ENCODE results near the gene DDX10. TPM values are rescaled to one million over a fixed set of nuclear protein-coding genes. Genes with fewer than 3 reads are reported as not detected.

The DDX10 gene
- polyA plus RNA-seq, 1 of the 3 experiments (the other 2 are of a cell fraction): 35.8 TPM

DNA sequence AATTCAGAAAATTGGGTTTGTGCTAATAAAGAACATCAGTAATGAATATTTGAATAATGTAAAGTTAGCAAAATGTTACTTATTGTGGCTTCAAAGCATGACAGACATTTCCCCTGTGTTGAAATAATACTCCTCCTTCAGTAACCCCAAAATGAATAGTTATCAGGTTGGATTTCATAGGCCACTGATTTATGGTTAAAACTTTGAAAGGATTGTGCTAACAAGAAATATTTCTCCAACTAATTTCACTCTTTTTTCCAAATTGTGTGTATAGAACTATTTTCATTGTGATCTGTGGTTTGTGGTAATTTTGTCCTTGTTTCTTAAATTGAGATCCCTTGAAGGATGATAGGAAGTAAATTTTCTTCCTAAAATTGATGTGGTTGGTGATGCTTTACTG is 7.9 kb downstream of the DDX10 start (continued):
- TF ChIP-seq, protein P1, sequence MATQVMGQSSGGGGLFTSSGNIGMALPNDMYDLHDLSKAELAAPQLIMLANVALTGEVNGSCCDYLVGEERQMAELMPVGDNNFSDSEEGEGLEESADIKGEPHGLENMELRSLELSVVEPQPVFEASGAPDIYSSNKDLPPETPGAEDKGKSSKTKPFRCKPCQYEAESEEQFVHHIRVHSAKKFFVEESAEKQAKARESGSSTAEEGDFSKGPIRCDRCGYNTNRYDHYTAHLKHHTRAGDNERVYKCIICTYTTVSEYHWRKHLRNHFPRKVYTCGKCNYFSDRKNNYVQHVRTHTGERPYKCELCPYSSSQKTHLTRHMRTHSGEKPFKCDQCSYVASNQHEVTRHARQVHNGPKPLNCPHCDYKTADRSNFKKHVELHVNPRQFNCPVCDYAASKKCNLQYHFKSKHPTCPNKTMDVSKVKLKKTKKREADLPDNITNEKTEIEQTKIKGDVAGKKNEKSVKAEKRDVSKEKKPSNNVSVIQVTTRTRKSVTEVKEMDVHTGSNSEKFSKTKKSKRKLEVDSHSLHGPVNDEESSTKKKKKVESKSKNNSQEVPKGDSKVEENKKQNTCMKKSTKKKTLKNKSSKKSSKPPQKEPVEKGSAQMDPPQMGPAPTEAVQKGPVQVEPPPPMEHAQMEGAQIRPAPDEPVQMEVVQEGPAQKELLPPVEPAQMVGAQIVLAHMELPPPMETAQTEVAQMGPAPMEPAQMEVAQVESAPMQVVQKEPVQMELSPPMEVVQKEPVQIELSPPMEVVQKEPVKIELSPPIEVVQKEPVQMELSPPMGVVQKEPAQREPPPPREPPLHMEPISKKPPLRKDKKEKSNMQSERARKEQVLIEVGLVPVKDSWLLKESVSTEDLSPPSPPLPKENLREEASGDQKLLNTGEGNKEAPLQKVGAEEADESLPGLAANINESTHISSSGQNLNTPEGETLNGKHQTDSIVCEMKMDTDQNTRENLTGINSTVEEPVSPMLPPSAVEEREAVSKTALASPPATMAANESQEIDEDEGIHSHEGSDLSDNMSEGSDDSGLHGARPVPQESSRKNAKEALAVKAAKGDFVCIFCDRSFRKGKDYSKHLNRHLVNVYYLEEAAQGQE (IDR thresholded peaks at IDR 0.05; ENCODE audit: low read depth, low read length): no peak
- TF ChIP-seq RAD21 (IDR thresholded peaks at IDR 0.05; ENCODE audit: low read length) (no peak), POLR2AphosphoS5 (IDR thresholded peaks at IDR 0.05; ENCODE audit: low read depth, low read length) (no peak), GABPA (IDR thresholded peaks at IDR 0.05; ENCODE audit: low read depth) (no peak), TAF1 (IDR thresholded peaks at IDR 0.05; ENCODE audit: borderline replicate concordance, low read depth, low read length) (no peak), GATA2 (CRISPR knock-in tag; IDR thresholded peaks at IDR 0.05) (no peak), SIN3A (IDR thresholded peaks at IDR 0.05; ENCODE audit: borderline replicate concordance, low read depth, low read length) (no peak)

DNA sequence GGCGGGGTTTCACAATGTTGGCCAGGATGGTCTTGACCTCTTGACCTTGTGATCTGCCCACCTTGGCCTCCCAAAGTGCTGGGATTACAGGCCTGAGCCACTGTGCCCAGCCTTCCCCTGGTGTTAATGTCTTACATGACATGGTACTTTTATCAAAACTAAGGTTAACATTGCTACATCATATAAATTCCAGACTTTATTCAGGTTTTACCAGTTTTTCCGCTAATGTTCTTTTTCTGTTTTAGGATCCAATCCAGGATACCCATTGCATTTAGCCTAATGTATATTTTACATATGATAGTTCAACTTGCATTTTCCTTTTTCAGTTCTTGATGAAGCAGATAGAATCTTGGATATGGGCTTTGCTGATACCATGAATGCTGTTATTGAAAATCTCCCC is 14.2 kb downstream of the DDX10 start:
- H2AFZ ChIP-seq (ENCODE audit: low read depth): no peak overlapping the region
- POLR2A ChIA-PET: no interaction called here
- H3F3A ChIP-seq (replicated peaks; ENCODE audit: insufficient read depth): peaks cover 15% of the 10 kb centered on the region
- no peak overlapping the region for H3K27ac ChIP-seq (ENCODE audit: low read depth in 2 of 2, low read length in 1 of 2)
- H3K9me3 ChIP-seq: no peaks in the 10 kb centered on the region
- no peak for DNase-seq
- no peaks in the 10 kb centered on the region for H4K20me1 ChIP-seq (ENCODE audit: insufficient read depth)
- CTCF ChIA-PET: interaction anchor here (0.6 to 2.3 kb wide), 2 partner anchors 19 to 94 kb away, joined by 3 to 9 read pairs; no protein-coding TSS in a partner anchor
- H3K4me1 ChIP-seq (ENCODE audit: control insufficient read depth in 1 of 2, insufficient read depth in 2 of 2, low read depth in 1 of 2, low read length in 1 of 2): peaks cover 0 to 15% of the 10 kb centered on the region in 2 experiments; a peak in 1 of 4 replicates
- H3K4me2 ChIP-seq: no peak overlapping the region
- H3K36me3 ChIP-seq (replicated peaks in 1 of 2; ENCODE audit: control insufficient read depth in 1 of 2, insufficient read depth in 2 of 2, low read length in 1 of 2): peaks cover 44 to 51% of the 10 kb centered on the region in 2 experiments
- H3K9me2 ChIP-seq: no peaks in the 10 kb centered on the region
- H3K79me2 ChIP-seq (ENCODE audit: insufficient read depth): peaks cover 32% of the 10 kb centered on the region; the same call in 1 of the 2 replicates
- TF ChIP-seq, protein P2, sequence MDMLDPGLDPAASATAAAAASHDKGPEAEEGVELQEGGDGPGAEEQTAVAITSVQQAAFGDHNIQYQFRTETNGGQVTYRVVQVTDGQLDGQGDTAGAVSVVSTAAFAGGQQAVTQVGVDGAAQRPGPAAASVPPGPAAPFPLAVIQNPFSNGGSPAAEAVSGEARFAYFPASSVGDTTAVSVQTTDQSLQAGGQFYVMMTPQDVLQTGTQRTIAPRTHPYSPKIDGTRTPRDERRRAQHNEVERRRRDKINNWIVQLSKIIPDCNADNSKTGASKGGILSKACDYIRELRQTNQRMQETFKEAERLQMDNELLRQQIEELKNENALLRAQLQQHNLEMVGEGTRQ (IDR thresholded peaks at IDR 0.05; ENCODE audit: borderline replicate concordance, low read depth, low read length): no peak
- TF ChIP-seq TCF12 (IDR thresholded peaks at IDR 0.05) (no peak), RCOR1 (IDR thresholded peaks at IDR 0.05; ENCODE audit: low read length) (no peak), RAD21 (IDR thresholded peaks at IDR 0.05; ENCODE audit: low read length) (no peak), RFX5 (IDR thresholded peaks at IDR 0.05; ENCODE audit: low read length) (no peak)
- TF ChIP-seq, protein P3, sequence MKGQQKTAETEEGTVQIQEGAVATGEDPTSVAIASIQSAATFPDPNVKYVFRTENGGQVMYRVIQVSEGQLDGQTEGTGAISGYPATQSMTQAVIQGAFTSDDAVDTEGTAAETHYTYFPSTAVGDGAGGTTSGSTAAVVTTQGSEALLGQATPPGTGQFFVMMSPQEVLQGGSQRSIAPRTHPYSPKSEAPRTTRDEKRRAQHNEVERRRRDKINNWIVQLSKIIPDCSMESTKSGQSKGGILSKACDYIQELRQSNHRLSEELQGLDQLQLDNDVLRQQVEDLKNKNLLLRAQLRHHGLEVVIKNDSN (IDR thresholded peaks at IDR 0.05; ENCODE audit: borderline replicate concordance, low read depth): no peak
- no peak overlapping the region for H3K4me3 ChIP-seq (ENCODE audit: low read depth in 2 of 2, low read length in 1 of 2)
- no peaks in the 10 kb centered on the region for H3K27me3 ChIP-seq (ENCODE audit: insufficient read depth)
- no peak overlapping the region for H3K9ac ChIP-seq
- WGBS (ENCODE audit: low lambda C conversion rate): 95% methylated on average over 2 of the region's 2 CpGs

Measured in SK-N-SH (cell line).